GM21529 (cell line): ENCODE results near the gene CPXM1.

ENCODE experiments used
- ATAC-seq: cut with Tn5 transposase; IDR thresholded peaks from one replicate; pipeline ENCODE4 v1.9.1; 2021; ENCODE audit not compliant: unreplicated experiment

CPXM1 gene

DNA sequence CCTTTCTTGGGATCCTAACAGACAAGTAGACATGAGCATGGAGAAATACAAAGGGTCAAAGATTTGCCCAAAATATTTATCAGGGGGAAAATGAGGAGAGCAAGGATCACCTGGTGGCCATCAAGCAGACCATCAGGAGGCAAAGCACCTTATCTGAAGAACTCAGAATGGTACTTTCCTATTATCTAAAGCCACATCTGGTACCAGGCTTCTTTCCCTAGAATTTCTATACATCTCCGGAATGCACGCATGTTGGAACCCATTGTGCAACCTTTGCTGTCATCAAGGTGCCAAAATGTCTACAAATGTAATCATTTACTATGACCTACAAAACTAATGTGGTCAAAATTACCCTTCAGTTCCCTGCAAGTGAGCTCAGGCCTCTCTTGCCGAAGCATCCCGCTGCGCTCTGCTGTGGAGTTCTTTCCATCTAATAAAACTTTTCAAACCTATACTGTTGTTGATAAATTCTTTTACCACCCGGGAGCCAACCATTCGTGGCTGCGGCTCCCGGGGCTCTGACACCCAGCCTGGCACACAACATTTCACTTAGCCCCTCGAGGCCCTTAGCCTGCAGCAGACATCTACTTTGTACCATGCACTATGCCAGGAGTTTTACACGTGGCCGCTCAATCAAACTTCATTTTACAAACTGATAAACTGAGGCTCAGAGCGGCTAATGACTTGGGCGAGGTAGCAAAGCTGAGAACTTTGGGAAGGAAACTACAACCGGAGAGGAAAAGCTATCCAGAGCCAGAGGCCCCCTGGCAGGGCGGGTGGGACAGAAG, 3.8 kb upstream of the CPXM1 start:
- ATAC-seq: no peak

DNA sequence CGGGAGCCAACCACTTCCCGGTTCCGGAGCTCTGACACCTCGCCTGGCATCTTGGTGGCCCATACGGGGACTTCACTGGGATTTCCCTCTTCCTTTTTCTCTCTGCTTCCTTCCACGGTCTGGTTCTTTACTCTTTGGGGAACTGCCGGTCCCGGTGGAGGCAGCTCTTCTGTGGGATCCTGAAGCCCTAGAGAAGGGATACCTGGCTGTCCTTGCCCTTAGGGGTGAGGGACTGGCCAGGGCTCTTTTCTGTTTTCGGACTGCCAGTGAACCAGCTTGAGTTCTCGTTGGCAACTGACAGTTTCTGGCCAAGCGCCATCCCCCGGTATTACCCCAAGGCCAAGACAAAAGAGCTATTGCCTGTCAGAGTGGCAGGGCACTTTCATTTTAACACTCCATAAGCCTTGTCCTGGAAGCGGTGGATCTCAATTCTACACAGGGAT, 880 bp upstream of the CPXM1 start:
- ATAC-seq: peak; percentile 10

DNA sequence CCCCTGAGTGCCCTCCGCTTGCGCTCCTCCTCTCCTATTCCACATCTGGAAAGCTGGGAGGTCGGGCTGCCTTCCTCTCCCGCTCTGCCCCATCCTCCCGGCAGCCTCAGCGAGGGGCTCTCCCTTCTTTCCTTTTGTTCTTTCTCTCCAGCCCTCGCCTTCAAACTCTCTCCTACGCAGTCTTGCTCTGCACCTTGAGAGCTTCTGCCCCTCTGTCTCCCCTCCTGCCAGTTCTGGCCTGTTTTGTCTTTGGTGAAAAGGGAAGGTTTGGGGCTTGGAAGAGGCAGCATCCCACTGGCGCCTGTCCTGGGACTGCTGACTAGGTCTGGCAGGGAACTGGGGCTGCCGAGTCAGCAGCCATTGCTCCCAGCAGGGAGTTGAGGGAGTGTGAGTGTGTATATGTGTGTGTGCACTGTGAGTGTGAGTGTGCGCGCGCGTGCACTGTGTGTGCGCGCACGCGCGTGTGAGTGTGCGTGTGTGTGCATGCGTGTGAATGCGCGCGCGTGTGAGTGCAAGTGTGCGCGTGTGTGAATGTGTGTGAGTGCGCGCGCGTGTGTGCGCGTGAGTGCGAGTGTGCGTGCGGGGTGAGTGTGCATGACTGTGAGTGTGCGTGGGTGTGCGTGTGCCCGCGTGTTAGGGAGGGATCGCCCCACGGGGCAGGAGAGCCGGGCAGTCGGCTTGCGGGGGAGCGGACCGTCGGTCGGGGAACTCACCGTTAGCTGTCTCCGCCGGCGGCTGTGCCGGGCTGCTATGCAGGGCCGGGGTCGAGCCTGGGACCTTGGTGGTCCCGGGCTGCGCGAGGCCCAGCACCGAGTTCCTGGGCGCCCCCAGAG, 523 bp downstream of the CPXM1 start:
- no peak for ATAC-seq

DNA sequence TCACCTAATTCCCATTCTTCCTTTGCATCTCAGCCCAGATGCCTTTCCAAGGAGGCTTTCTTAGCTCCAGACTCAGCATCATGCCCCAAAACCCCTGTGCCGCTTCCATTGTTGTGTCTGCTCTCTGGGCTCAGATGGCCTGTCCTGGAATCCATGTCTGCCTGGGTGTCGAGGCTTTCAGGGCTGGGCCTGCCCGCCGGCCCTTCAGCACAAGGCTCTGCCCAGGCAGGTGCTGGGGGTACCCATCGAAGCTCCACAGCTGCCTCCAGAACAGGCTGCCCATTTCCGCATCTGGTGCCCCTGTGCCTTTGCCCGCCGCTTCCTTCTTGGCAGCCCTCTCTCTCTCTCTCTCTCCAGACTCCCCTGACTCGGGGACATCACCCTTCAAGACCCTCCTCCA, 1.2 kb downstream of the CPXM1 start:
- ATAC-seq: no peak

DNA sequence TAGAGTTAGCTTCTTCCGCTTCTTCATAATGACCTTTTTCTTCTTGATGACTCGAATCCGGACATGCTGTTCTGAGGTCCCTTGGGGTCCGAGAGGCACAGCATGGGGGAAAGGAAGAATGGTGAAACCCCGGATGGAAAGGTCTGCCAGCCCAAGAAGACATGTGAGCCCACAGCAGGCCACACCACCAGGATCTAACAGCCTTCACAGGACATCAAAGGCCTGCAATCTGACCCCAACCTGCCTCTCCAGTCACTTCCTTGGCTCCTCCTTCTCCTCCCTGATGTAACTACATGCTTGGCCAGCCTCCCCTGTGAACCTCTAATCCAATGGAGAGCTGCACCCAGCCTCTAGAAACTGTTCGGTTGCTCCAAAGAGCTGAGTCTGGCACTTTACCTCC, 1.6 kb downstream of the CPXM1 start:
- ATAC-seq: no peak

DNA sequence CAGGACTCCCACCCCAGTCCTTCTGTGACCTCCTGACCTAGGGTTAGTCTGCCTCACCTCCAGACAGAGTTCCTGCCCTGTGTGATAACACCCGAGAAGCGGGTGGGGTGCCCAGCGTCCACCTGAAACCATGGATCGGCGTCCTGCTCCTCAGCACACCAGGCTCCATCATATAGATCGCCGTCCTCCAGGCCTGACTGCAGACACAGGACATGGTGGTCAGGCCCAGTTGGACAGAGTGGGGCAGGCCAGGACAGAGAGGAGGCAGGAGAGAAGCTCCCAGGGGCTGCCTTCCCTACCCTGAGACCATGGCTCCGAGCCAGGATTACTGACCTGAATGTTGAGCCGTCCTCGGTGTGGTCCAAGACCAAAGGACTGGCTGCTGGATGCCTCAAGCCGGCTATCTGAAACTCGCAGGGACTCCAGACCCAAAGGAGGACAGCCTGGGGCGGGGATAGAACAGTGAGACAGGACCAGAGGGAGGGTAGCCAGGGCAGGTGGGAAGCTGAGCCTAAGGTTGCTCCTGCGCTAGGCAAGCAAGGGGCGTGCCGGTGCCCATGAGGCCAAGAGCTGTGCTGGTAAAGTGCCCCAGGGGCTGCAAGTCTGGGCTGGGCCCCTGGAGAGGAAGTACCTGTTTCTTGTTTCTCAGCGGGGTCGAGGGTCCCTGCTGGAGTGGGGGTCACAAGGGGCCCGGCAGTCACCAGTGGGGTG, 2.2 kb downstream of the CPXM1 start:
- ATAC-seq: no peak

DNA sequence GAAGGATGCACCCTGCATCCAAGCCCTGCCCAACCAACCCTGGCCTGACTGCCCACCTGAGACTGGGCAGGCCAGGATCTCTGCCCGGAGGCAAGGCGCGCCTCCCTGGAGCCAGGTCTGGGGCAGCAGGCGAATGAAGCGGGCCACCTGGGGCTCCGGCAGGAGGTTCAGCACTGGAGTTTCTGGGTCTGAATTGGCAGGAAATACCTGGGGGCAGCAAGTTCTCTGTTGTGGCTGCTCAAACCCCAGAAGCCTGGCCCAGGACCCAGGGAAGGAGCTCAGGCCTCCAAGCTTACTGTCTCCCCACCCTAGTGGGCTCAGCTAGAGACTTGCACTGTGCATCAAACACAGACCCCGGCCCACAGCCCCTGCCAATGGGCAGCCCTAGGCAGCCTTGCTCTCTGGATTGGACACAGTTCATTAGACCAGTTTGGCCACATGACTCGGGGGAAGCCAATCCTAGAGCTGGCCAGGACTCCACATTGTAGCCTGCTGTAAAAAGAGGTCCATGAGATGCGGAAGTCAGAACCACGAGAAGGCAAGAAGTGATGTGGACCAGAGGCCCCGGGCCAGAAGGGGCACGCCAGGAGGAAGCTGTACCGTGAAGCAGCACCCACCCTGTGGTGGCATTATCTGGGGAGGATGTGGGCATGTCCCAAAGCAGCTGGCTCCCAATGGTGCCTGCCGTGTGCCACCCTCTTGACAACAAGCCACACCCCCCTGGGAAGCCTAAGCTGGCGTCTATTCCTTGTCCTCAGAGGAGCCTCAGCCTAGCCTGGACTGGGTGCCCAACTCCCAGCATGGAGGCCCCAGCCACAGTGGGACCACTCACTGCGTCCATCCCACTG, 3.1 kb downstream of the CPXM1 start:
- ATAC-seq: no peak

DNA sequence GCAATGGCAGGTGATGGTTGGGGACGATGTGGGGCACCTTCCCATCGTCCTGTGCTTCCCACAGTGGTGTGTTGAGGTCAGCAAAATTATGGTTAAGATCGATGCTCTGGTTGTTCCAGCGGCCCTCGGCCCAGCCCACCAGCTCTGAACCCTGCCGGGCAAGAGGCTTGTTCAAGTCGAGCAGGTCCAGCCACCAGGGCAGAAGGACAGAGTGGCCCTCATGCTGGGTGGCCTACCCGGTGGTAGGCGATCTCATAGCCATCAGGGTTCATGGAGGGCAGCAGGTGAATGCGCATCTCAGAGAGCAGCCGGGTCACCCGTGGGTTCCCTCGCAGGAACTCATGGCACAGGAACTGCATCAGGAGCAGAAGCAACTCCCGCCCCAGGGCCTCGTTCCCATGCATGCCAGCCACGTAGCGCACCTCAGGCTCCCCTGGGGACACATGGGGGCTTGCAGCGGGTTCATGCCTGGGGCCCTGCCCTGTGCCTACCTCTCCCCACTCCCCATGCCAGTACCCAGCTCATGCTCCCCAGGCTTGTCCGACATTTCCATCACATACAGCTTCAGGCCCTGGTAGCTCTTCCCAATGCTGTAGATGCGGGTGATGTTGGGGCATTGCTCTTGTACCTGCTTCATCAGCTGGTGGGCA, 4.3 kb downstream of the CPXM1 start:
- no peak for ATAC-seq

DNA sequence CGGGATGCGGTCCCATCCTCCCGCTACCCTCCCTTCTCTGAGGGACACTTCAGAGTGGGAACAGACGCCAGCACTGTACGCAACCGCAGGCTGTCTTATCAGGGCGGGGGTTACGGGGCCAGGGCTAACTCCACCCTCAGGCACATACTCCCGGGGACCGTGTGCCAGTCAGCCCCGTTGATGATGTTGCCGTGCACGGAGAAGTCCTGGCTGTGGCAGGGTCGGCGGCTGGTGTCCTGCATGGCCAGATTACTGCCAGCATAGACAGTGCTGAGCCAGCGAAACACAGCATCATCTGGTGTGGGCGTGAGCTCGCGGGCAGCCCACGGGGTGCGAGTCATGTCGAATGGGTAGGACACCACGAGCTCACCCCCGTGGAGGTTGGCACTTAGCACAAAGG, 5.0 kb downstream of the CPXM1 start:
- no peak for ATAC-seq

DNA sequence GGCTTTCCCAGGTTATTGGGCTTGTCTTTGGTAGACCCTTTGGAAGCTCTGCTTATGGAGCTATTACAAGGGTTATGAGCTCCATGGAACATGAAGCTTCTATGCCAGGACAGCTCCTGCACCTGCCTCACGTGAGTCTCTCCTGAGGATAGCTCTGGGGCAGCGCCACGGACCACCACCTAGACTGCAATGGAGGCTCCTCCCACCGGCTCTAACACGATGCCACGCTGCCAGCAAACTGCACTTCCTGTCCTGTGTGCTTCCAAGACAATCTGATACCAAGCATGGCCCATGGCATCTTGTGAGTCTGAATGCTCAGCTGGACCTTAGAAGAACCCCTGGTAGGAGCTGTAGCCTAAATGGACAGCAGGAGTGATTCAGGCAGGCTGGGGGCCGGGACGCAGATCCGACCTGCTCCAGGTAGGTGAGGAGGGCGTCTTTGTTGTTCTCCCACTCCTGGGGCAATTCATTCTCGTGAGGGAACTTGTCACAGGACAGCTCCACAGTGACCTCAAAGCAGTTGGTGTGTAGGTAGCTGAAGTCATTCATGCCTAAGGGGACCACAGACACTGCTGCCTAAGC, 5.5 kb downstream of the CPXM1 start:
- ATAC-seq: no peak

DNA sequence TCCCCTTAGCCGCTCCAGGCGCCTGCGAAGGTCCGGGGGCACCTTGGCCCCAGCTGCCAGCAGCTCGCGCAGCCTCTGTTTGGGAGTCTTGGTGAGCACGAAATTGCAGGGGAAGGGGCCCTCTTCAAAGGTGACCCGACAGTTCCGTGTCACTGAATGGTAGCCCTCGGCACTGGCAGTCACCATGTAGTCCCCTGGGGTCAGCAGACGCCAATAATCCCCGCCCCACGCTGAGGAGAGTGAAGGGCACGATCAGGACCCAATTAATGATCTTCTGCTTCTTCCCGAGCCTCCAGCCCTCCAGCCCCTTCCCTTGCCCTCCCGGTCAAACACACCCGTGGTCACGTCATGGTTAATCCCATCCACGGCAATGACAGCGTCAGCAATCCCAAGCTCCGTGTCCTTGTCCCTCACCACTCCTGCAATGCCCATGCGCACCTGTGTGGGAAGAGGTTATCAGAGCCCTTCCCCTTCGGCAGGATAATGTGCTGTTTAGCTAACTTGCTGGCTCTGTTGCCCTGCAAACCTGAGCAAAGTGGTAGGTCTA, 6.2 kb downstream of the CPXM1 start:
- no peak for ATAC-seq

DNA sequence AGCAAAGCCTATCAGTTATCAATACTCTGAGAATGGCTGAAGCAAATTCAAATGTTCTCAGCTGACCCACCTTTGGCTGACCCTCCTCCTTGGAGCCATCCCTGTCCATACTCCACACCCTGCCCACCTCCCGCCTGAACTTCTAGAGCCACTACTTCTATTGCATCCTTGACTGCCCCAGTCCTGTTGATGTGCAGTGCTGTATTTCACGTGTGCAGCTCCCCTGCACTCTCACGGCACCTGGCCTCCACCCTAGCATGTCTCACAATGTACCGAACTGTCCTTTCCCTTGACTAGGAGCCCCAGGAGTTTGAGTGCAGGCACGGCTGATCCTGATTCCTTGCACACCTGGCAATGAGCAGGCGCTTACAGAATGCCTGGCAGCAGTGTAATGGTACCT, 7.0 kb downstream of the CPXM1 start:
- ATAC-seq: no peak

DNA sequence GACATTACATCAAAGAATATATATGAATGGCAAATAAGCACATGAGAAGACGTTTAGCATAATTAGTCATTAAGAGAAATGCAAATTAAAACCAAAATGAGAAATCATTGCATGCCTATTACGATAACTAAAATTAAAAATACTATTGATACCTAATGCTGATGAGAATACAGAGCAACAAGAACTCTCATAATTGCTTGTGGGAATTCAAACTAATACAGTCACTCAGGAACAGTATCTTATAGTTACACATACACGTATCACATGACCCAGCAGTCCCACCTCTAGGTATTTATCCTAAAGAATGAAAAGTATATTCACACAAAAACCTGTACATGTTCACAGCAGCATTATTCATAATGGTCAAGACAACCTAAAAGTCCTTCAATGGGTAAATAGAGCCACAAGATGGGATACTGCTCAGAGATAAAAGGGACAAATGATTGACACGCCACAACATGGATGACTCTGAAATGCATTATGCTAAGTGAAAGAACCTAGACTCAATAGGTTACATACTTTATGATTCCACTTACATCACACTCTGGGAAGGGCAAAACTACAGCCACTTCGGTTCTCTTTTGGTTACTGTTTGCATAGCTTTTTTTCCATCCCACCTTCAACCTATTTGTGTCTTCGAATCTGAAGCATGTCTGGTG, 16.4 kb downstream of the CPXM1 start:
- no peak for ATAC-seq

DNA sequence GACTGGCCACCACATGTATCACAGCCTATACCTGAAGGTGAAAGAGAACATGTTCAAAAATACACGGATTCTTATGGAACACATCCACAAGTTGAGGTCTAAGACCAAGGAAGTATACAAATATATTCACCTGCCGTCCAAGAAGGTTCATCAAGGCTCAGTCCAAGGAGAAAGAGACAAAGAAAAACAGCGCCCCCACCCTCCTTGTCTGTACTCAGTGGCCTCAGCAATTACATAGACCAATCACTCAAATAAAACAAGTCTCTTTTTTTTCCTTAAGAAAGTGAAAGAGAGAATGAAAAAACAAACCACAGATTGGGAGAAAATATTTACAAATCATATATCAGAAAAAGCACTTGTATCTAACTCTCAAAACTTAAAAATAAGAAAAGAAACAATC, 19.5 kb downstream of the CPXM1 start:
- ATAC-seq: no peak

DNA sequence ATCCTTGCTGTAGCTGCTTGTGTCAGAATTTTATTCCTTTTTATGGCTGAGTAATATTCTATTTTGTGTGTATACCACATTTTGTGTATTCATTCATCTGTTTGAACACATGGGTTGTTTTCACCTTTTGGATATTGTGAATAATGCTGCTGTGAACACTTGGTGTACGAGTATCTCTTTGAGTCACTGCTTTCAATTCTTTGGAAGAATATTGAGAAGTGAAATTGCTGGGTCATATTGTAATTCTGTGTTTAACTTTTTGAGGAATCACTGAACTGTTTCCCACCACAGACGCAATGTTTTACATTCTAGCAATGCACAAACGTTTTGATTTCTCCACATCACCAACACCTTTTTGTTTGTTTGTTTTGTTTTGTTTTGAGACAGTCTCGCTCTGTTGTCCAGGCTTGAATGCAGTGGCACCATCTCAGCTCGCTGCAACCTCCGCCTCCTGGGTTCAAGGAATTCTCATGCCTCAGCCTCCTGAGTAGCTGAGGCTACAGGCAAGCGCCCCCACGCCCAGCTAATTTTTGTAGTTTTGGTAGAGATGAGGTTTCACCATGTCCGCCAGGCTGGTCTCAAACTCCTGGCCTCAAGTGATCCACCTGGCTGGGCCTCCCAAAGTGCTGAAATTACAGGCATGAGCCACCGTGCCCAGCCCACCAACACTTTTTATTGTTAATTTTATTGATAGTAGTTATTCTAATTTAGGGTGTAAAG, 21.7 kb downstream of the CPXM1 start:
- ATAC-seq: no peak

DNA sequence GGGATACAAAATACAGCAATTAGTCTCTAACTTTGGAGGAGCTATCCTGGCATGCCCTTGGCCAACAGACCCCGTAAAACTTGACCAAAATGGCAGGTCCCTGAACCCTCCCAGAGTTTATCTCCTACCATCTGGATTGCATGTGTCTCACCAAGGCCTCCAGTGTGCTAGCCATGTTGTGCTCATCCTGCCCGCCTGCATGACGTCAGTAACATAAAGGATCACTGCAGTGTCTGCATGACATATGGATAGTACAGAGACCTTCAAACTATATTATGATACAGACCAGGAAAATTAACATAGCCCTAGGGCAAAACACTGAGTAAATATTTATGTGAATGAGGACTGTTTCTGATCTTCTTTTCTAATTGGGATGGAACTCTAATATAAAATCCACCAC, 25.3 kb downstream of the CPXM1 start:
- no peak for ATAC-seq

DNA sequence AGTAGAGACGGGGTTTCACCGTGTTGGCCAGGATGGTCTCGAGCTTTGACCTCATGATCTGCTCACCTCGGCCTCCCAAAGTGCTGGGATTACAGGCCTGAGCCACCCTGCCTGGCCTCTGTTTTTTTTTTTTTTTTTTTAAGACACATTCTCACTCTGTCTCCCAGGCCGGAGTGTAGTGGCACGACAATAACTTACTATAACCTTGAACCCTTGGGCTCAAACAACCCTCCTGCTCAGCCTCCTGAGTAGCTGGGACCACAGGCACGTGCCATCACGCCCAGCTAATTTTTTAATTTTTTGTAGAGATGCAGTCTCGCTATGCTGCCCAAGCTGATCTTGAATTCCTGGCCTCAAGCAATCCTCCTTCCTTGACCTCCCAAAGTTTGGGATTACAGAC, 26.6 kb downstream of the CPXM1 start:
- no peak for ATAC-seq

DNA sequence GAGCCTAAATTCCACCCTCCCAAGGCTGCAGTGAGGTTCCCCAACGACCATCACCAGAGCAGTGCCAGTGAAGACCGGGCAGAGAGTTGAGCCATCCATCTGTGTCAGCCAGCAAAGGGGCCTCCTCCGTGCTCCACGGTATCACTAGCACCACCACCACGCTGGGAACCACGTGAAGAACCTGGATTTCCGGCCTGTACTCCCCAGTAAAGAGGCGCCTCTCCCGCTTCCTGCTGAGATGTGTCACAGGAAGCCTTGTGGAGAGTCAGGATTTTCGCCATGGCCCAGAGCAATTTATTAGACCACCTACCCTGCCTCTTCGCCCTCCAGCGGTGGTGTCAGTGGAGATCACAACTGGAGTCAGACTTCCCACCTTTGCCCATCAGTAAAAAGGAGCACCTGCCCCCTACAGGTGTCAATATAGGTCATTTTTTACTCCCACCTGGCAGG, 28.8 kb downstream of the CPXM1 start:
- no peak for ATAC-seq
